ENCODE results near the gene NACC2. TPM values are rescaled to one million over a fixed set of nuclear protein-coding genes. Genes with fewer than 3 reads are reported as not detected.

NACC2 gene
- total RNA-seq, 1 experiment from 2014 or later: 28.3 TPM

DNA sequence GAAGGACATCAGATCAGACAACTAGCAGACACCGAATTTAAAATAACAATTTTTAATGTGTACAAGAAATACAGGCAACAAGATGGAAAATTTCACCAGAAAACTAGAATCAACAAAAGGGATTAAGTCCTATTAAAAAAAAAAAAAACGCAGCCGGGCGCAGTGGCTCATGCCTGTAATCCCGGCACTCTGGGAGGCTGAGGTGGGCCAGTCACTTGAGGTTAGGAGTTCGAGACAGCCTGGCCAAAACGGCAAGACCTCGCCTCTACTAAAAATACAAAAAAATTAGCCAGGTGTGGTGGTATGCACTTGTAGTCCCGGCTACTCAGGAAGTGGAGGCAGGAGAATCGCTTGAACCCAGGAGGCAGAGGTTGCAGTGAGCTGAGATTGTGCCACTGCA, 69.6 kb downstream of the NACC2 start:
- no peak for DNase-seq (ENCODE audit: low read depth)

DNA sequence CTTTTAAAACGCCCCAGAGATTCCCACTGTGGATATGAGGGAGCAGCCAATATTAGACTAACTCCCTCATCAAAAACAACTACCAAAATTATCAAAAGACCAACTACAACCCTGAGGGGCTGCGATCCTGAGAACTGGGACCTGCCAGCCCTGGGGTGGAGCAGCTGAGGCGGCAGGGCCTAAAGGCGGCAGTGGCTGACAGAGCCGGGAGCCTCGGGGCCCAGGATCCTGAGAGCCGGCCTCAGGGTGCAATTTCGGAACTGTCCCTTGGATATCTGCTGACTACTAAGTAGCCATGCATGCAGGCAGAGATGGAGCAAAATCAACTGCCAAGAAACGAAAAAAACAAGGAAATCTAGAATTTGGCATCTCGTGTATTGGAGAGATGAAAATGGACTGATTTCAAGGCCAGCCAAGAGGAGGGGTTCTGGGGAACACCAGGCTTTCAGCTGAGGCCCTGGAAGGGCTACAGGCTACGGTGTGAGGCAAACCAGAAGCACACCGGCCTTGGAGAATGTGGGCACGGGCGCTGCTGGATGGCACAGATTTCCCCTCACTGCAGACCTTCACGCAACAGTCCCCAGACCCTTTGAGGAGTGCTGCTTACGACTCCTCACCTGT, 70.3 kb downstream of the NACC2 start:
- no peak for DNase-seq (ENCODE audit: low read depth)

DNA sequence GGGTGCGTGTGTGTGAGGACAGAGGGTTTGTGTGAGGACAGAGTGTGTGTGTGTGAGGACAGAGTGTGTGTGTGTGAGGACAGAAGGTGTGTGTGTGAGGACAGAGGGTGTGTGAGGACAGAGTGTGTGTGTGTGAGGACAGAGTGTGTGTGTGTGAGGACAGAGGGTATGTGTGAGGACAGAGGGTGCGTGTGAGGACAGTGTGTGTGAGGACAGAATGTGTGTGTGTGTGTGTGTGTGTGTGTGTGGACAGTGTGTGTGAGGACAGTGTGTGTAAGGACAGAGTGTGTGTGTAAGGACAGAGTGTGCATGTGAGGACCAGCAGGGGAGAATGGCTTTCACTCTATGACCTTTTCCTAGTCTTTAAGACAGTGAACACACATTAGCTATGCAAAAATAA, 70.8 kb downstream of the NACC2 start:
- no peak for DNase-seq (ENCODE audit: low read depth)

DNA sequence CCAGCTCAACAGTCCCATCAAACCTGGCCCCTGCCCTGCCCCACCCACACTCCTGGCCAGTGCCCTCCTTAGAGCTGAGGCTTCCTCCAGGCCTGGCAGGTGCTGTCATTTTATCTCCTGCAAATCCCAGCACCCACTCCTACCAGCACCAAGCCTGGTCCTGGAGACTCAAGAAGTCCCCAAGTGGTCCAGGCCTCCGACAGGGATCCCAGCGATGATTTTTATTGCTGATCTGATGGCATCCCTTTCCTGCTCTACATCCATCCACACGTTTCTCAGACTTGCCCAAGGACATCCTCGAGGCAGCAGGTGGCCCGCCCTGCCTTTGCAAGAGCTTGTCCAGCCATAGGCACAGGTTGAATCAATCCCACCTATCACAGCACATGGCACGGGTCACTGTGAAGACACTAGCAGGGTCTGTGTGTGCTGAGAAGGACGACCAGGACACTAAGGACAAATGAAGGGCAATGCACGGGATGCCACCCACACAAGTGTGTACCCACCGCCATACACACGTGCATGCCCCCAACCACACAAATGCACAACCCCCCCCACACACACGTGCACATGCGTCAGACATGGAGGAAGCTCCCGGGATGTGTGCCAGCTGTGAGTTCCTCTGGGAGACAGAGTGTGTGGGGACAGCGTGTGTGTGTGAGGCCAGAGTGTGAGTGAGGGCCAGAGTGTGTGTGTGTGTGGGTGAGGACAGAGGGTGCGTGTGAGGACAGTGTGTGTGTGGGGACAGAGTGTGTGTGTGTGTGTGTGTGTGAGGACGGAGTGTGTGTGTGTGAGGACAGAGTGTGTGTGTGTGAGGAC, 71.5 kb downstream of the NACC2 start:
- no peak for DNase-seq (ENCODE audit: low read depth)

DNA sequence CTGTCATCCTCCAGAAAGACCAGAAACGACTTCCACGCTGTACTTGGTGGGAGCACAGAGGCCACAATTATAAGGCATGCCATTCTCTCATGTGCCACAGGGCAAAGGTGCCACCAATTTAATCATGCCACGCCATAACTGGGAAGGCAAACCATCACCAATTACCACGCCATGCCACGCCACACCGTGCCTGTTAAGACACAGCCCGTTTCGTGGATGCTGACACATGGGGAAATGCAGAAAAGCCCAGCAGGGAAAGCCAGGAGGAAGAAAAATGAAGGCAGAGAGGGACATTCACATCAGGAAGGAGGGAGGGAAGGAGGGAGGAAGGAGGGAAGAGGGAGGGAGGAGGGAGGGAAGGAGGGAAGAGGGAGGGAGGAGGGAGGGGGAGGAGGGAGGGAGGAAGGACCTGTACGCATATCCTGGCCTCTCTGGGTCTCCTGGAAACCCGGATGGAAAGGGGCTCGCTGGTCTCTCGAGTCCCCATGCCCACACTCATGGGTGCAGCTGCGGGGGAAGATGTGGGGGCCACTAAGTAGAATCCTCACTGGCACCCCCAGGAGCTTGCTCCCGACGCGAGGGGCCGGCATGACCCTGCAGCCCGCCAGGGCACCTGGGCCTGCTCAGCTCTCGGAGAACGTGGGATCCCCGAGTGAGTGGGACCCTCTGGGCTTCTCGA, 72.2 kb downstream of the NACC2 start:
- DNase-seq (ENCODE audit: low read depth): no peak

DNA sequence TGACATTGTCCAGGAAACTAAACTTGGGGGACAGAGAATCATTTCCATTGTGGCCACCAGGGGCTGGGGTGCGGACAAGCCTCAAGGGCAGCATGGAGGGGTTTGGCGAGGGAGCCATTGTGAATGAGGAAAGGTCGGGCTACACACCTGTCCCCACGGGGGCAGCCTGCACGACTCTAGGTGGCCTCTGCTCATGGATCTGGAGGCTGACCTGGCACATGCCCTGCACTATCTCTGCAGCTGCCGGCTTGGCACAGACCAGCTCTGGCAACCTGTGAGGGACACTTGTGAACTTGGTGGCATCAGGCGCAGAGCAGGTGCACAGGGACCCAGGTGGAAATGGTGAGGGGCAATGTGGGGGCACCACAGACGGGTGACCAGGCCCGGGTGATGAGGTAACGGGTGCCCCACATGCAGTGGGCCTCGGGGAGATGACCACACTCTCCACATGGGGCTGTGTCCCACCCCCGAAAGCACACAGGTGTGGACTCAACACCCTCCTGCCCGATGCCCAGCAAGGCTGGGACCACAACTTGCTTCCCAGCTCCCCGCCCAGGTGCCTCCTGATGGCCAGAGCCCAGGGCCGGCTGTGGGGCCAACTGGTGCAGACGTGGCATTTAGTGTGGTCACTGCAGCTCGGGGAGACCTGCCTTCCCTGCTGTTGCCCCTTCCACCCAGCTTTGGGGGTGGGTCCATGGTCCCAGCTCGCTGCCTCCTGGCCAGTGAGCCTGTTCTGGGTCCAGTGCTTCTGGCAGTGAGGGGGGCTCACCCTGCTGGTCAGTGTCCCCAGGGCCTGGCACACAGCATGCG, 73.0 kb downstream of the NACC2 start:
- no peak for DNase-seq (ENCODE audit: low read depth)

DNA sequence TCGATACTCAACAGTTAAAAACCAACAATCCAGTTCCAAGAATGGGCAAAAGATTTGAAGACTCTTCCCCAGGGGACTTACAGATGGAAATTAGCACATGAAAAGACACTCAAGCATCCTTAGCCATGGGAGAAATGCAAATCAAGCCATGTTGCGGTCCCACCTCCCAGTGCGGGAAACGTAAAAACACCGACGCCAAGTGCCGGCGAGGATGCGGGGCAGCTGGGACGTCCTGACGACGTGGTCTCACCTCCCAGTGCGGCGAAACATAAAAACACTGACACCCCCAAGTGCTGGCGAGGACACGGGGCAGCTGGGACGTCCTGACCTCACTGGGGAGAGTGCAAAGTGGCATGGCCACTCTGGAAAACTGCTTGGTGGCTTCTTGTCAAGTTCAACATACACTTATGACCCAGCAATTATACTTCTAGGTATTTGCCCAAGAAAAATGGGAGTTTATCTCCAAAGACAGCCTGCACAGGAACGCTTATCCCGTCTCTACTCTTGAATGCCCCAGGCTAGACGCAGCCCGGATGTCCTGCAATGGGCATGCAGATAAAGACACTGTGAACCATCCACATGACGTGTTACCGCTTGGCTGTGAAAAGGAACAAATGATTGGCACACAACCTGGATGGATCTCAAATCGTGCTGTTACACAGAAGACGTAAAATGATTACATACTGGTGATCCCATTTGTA, 73.8 kb downstream of the NACC2 start:
- DNase-seq (ENCODE audit: low read depth): no peak

DNA sequence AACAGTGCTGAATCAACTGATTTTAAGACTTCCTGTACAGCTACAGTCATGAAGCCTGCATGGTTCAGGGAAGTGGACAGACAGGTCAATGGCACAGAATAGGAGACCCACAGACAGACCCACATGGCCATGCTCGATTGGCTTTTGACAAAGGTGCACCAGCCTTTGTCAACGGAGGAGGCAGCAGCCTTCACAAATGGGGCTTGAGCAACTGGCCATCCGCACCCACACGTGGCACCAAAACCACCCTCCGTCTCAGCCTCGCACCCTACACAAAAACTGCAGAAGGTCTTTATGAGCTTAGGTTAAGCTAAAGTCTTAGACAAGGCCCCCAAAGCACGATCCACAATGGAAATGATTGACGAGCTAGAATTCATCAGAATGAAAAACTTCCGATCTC, 74.4 kb downstream of the NACC2 start:
- no peak for DNase-seq (ENCODE audit: low read depth)

DNA sequence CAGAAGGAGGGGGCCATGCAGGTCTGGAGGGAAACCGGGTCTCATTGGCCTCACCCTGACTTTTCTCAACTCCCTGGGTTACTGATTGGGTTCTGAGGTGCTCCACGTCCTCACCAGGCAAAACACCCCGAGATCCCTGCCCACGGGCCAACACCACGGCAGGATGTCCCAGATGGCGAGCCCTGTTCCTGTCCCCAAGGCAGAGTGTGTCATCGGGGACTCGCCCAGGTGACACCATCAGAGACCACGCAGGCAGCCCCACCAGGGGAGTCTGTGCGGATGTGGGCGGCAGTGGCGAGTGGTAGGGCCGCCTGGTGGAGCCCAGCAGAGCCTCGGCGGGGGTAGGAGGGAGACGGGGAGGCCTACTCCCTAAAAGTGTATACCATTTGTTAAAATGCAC, 74.9 kb downstream of the NACC2 start:
- DNase-seq (ENCODE audit: low read depth): no peak

DNA sequence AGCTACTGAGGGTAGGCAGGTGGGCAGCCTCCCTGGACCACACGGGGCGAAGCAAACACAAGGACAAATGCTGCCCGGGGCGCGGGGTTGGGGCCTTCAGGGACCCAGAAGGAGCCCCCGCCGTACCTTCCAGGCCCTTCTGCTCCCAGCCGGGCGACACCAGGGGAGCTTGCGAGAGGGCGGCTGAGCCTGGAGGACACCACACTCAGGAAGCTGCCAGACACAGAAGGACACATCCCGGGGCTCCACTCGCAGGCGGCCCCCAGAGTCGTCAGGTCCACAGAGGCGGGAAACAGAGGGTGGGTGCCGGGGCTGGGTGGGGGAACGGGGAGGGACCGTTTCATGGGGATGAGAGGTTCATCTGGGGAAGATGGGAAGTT, 75.4 kb downstream of the NACC2 start:
- no peak for DNase-seq (ENCODE audit: low read depth)

DNA sequence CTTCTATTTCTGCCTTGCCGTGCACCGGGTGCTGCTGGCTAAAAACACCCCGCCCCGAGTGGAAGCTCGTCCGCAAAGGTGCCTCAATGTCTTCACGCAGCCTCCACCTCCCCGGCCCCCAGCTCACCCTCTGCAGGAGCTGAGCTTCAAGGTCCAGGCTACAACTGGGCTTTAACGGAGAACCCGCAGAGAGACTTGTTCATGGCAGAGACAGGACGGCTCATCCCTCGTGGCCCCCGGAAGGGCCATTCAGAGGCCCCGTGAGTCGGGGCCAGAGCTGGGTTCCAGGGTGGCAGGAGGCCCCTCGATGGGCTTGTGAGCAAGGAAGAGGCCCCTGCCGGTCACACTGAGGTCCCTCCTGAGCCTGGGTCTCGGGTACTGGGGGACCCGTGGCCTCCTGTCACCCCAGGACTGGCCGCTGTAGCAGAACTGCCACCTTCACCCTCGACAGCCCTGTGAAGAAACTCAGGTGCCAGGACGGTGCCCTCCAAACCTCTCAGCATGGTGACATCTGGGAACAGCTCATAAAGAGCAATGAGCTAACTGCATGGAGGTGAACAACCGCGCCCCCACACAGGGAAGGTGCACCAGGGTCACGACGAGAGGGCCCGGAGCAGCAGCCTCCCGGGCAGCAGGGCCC, 75.9 kb downstream of the NACC2 start:
- DNase-seq (ENCODE audit: low read depth): no peak

DNA sequence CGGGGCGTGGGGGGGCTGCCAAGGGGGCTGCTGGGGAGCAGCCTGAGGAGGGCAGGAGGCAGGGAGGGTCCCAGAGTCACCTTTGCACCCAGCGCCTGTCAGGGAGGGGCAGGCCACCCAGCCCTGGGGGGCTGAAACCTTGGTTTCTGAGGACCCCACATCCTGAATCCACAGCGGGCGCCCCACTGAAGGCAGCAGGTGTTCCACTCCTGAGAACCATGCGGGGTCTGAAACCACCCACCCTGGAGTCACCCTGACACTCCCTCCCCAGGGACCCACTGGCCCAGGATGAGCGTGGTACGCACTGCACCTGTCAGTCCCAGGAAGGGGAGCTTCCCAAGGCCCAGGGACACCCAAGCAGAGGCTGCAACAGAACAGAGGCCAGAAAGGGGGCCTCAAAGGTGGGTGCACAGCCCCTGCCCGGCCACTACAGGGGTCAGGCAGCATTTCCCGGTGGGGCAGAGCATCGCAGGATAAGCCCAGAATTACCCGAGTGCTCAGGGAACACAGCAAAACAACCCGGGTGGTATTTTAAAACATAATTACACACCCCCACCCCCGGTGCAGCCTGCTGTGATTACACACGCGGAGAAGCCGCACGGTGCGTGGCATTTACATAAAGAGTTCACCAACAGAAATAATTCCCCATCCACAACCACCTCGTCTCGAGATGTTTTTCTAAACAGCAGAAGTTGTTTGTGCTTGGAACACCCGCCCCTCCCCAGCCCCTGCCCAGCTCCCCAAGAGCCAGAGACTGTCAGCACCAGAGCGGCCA, 76.6 kb downstream of the NACC2 start:
- no peak for DNase-seq (ENCODE audit: low read depth)

DNA sequence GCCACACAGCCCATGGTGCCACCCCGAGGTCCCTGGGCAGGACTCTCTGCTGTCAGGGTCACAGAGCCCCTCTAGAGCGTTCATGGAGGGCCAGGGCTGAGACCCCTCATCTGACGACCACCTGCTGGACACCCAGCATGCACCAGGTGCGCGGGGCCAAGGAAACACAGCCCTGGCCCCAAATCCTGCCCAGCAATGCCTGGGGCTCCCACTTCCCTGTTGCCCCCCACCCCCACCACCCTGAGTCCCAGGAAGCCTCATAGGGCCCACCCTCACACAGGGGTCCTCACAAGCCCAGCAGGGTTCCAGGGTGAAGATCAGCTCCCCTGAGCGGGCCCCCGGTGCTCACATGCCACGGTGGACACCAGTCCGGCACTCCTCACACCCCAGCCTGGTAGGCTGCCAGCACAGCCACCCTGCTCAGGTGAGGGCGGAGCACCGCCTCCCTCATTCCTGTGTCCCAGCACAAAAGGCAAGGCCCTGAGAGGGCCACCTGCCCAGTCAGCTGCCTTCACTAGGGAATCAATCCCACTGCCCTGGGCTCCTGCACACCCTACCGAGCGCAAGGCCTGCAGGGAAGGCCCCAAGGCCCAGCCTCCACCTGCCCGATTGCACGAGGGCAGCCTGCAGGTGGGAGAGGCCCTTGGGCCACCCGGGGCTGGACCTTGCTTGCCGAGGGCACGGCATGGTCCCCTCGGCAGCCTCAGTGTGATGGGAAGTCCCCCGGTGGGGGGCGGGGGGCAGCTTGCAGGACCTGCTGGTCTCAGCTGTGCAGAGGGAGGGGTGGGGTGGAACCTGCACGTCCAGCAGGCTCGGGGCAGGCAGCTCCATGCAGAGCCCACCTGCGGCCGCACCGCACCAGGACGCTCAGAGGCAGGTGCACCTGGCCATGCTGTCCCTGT, 77.5 kb downstream of the NACC2 start:
- no peak for DNase-seq (ENCODE audit: low read depth)

DNA sequence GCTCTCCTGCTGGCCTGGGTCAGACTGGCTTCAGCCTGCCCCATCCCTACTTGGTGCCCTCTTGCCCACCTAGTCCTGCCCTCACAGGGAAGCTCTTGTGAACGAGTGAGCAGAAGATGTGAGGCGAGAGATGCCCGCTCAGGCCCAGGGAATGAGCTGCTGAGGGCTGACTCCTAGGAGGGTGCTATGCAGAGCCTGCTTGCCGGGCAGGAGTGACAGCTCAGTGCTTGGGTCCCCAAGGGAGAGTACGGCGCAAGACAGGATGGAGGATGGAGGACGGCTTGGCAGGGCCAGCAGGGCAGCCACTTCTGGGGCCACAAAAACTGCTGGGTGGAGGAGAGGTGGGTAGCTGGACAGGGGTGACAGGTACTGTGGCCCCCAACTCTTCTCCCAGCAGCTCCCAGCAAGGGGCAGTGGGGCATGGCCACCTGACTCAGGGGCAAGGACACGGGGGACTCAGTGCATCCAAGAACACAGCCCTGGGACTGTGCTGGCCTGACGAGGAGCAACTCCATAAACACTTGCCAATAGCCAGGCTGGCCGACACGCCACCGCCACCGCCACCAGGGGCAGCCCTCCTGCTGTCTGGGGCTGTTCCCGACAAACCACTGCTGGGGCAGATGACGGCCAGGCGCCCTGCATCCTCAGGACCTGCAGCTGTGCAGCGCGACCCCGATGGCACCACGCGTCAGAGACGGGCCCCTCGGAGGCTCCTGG, 78.4 kb downstream of the NACC2 start:
- no peak for DNase-seq (ENCODE audit: low read depth)

DNA sequence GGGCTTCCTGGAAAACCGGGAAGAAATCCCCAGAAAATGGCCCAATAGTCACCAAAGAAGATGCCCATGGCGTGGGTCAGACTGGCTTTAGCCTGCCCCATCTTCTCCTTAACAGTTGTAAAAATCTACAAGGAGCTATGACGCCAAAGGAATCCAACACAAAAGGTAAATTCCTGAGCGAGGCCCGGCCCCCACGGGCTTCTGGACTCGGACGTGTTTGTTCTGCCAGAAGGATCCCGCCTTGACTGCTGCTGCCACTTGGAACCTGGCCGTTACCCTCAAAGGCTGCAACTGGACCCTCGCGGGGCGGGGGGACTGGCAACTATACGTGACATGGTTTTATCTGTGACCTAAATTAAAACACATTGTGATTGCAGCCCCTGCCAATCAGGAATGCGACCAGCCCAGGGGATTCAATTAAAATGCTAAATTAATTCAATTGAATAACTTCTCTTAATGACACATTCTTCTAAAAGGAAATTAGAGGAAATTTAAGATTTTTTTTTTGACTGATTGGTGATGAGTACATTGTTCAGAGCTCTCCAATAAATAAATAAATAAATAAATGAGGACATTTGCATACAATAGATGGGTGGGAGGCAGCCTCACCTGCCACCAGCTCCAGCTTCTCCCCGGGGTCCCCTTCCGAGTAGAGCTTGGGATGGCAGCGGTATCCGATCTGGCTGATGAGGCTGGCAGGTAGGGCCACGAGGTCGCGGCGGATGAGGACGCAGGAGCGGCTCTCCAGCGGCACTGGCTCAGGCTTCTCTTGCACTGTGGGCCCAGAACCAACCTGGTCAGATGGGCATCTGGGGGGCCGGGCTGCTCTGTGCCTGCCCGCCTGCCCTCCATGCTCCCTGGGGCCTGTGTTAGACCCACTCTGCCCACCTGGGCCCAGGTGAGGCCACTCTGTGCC, 79.2 kb downstream of the NACC2 start:
- DNase-seq (ENCODE audit: low read depth): no peak

DNA sequence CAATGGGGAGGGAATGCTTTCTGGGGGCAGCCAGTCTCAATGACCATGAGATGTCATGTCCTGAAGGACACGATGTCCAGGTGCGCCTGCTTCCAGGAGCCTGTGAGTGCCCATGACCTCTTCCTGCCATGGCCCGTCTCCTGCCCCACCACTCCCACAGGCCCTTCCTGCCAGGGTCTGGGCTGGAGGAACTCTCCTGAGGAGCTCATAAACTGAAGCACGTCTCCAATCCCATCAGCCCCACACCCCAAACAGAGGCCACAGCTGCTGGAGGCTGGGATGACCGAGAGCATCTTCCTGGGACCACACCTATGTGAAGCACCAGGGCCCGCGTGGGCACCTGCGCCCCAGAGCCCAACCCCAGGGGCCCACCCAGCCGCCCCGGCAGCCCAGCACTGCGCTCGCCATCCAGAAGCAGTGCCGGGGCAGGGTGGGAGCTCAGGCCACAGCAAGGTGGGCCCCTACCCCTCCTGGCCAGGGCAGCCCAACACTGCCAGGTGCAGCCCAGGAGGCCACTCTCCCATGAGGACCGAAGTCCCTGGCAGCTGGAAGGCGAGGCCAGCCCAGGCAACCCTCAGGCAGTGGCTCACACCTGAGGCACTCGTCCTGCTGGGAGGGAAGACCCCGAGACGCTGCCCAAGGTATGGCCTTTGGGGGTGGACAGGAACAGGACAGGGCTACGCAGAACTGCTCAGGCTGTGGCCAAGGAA, 80.0 kb downstream of the NACC2 start:
- no peak for DNase-seq (ENCODE audit: low read depth)
